Measurements from ENCODE around the gene CLEC11A. TPM values are rescaled to one million over a fixed set of nuclear protein-coding genes. Genes with fewer than 3 reads are reported as not detected.

CLEC11A gene
- total RNA-seq, 1 experiment from 2014 or later: not detected

GRCh38 chr19:50717891-50718254 is 5.3 kb upstream of the CLEC11A start:
- ChIA-PET POLR2A (no interaction called here), CTCF (no interaction called here)
- no peaks in the 10 kb centered on the region for H3K36me3 ChIP-seq (ENCODE audit: control insufficient read depth, insufficient read depth, low read length)
- H3K27ac ChIP-seq (ENCODE audit: low read length): no peak overlapping the region
- DNase-seq (ENCODE audit: low read depth, low spot score) (no peak), ATAC-seq (no peak)
- TF ChIP-seq SIN3A (IDR thresholded peaks at IDR 0.05; ENCODE audit: borderline replicate concordance, insufficient read depth, low read depth, low read length) (no peak), CTCF (IDR thresholded peaks at IDR 0.05) (no peak), POLR2AphosphoS5 (IDR thresholded peaks at IDR 0.05; ENCODE audit: low read depth, low read length) (no peak), TCF7L2 (IDR thresholded peaks at IDR 0.05; ENCODE audit: low read depth, low read length) (no peak)
- TF ChIP-seq, protein P1, sequence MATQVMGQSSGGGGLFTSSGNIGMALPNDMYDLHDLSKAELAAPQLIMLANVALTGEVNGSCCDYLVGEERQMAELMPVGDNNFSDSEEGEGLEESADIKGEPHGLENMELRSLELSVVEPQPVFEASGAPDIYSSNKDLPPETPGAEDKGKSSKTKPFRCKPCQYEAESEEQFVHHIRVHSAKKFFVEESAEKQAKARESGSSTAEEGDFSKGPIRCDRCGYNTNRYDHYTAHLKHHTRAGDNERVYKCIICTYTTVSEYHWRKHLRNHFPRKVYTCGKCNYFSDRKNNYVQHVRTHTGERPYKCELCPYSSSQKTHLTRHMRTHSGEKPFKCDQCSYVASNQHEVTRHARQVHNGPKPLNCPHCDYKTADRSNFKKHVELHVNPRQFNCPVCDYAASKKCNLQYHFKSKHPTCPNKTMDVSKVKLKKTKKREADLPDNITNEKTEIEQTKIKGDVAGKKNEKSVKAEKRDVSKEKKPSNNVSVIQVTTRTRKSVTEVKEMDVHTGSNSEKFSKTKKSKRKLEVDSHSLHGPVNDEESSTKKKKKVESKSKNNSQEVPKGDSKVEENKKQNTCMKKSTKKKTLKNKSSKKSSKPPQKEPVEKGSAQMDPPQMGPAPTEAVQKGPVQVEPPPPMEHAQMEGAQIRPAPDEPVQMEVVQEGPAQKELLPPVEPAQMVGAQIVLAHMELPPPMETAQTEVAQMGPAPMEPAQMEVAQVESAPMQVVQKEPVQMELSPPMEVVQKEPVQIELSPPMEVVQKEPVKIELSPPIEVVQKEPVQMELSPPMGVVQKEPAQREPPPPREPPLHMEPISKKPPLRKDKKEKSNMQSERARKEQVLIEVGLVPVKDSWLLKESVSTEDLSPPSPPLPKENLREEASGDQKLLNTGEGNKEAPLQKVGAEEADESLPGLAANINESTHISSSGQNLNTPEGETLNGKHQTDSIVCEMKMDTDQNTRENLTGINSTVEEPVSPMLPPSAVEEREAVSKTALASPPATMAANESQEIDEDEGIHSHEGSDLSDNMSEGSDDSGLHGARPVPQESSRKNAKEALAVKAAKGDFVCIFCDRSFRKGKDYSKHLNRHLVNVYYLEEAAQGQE (IDR thresholded peaks at IDR 0.05; ENCODE audit: insufficient read depth in 1 of 2, low read depth in 2 of 2, low read length in 1 of 2): no peak
- peaks cover 2% of the 10 kb centered on the region; the same call in 1 of the 2 replicates for H3K27me3 ChIP-seq (ENCODE audit: control insufficient read depth, insufficient read depth, low read length)
- H3K9me3 ChIP-seq (ENCODE audit: control insufficient read depth, insufficient read depth, low read depth, low read length): no peaks in the 10 kb centered on the region
- H3K4me1 ChIP-seq (ENCODE audit: control insufficient read depth, insufficient read depth, low read length): no peaks in the 10 kb centered on the region
- BruUV-seq (replicated peaks): no TSS peak
- intact Hi-C loops (cut with micrococcal nuclease; ENCODE audit: unreplicated experiment): no loop called here
- H3K4me3 ChIP-seq (ENCODE audit: low read depth in 2 of 2, low read length in 2 of 2): no peak overlapping the region
- in situ Hi-C loops (cut with HindIII; ENCODE audit: low pct_unique_long_range_greater_than_20kb, low sequenced_read_pairs): no loop called here

- no TSS peak for BruUV-seq (replicated peaks)
- ATAC-seq (no peak), DNase-seq (ENCODE audit: low read depth, low spot score) (no peak)
- Histone ChIP-seq H3K27ac (ENCODE audit: low read length) (no peak overlapping the region), H3K27me3 (ENCODE audit: control insufficient read depth, insufficient read depth, low read length) (peaks cover 2% of the 10 kb centered on the region; the same call in 1 of the 2 replicates), H3K4me3 (ENCODE audit: low read depth in 2 of 2, low read length in 2 of 2) (no peak overlapping the region; a peak in 1 of 4 replicates), H3K36me3 (ENCODE audit: control insufficient read depth, insufficient read depth, low read length) (no peaks in the 10 kb centered on the region), H3K4me1 (ENCODE audit: control insufficient read depth, insufficient read depth, low read length) (no peaks in the 10 kb centered on the region), H3K9me3 (ENCODE audit: control insufficient read depth, insufficient read depth, low read depth, low read length) (no peaks in the 10 kb centered on the region)
- no peak for TF ChIP-seq SIN3A (IDR thresholded peaks at IDR 0.05; ENCODE audit: borderline replicate concordance, insufficient read depth, low read depth, low read length)
- TF ChIP-seq CTCF (IDR thresholded peaks at IDR 0.05): no peak
- no peak for TF ChIP-seq TCF7L2 (IDR thresholded peaks at IDR 0.05; ENCODE audit: low read depth, low read length)
- no peak for TF ChIP-seq POLR2AphosphoS5 (IDR thresholded peaks at IDR 0.05; ENCODE audit: low read depth, low read length)
- TF ChIP-seq, protein P1 (IDR thresholded peaks at IDR 0.05; ENCODE audit: insufficient read depth in 1 of 2, low read depth in 2 of 2, low read length in 1 of 2): no peak
- intact Hi-C loops (cut with micrococcal nuclease; ENCODE audit: unreplicated experiment) (no loop called here), in situ Hi-C loops (cut with HindIII; ENCODE audit: low pct_unique_long_range_greater_than_20kb, low sequenced_read_pairs) (no loop called here)
- POLR2A ChIA-PET: no interaction called here
- CTCF ChIA-PET: interaction anchor here (0.5 kb wide), 1 partner anchor 30 kb away, joined by 17 read pairs; no protein-coding TSS in a partner anchor
These were observed 4.7 kb upstream of the CLEC11A start for GRCh38 chr19:50718255-50719118.

All from Panc1 (cell line).